GM18858 (cell line): Measurements from ENCODE around the gene KLF4.

Experiments used
- ATAC-seq: cut with Tn5 transposase; IDR thresholded peaks from one replicate; pipeline ENCODE4 v1.9.1; 2021; ENCODE audit not compliant: unreplicated experiment

Gene KLF4

GRCh38 chr9:107455425-107456135, 34.0 kb downstream of the KLF4 start:
- no peak for ATAC-seq

GRCh38 chr9:107453479-107453878, 36.1 kb downstream of the KLF4 start:
- no peak for ATAC-seq

GRCh38 chr9:107447834-107448233, 41.7 kb downstream of the KLF4 start:
- ATAC-seq: no peak

GRCh38 chr9:107447081-107447480, 42.5 kb downstream of the KLF4 start:
- ATAC-seq: no peak

GRCh38 chr9:107446491-107446890, 43.1 kb downstream of the KLF4 start:
- no peak for ATAC-seq

- no peak for ATAC-seq
Measured at GRCh38 chr9:107443786-107444185, 45.8 kb downstream of the KLF4 start.

- no peak for ATAC-seq
Measured at GRCh38 chr9:107439991-107440456, 49.5 kb downstream of the KLF4 start.

GRCh38 chr9:107438211-107439031, 51.1 kb downstream of the KLF4 start:
- no peak for ATAC-seq

- no peak for ATAC-seq
Measured at GRCh38 chr9:107437716-107438115, 51.9 kb downstream of the KLF4 start.

- ATAC-seq: no peak
Measured at GRCh38 chr9:107435415-107435814, 54.2 kb downstream of the KLF4 start.
